ENCODE measurements around the gene ZNFX1.

ZNFX1 gene

GRCh38 chr20:49292010-49292409, 14.2 kb upstream of the ZNFX1 start:
- no peak for DNase-seq (ENCODE audit: low read depth)

- DNase-seq (ENCODE audit: low read depth) = no peak
Measured at GRCh38 chr20:49291200-49291599, 13.3 kb upstream of the ZNFX1 start.

- DNase-seq (ENCODE audit: low read depth) = no peak
Measured at GRCh38 chr20:49290608-49291191, 12.8 kb upstream of the ZNFX1 start.

DNA sequence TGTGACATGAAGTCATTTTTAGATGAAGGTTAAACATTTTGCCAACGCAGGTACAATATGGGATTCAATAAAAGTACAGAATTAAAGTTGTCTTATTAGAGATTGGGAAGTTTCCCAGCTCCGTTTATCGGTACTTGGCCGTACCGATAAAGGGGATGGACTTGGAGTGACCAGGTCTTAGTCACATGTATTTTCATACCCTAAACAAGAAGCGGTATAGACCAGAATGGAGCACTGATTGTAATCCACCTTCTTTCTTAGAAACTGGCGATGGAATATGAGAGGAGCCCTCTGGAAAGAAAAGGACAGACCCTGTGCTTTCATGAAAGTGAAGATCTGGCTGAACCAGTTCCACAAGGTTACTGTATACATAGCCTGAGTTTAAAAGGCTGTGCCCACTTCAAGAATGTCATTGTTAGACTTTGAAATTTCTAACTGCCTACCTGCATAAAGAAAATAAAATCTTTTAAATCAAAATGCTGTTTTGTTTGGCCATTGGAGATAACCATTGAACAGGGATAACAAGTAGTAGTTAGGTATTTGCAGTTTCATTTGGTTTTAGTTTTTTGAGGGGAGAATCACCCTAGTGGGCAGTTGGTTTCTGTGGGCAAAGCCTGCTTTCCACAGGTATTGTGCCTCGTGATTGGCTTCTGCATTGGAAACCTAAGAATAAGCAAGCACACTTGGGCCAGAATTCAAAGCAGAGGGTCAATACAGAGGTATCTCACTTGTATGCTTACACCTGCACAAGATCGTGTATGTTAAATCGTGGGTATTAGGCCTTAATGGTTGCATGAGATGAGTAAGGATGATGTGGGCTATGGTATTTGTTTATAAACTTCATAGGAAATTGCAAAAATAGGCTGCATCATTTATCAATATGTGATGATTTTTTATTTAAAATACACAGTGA, 11.2 kb upstream of the ZNFX1 start:
- DNase-seq (ENCODE audit: low read depth) = no peak

GRCh38 chr20:49288250-49288751, 10.4 kb upstream of the ZNFX1 start:
- DNase-seq (ENCODE audit: low read depth) = no peak

- no peak for DNase-seq (ENCODE audit: low read depth)
Measured at GRCh38 chr20:49287555-49288249, 9.8 kb upstream of the ZNFX1 start.

- DNase-seq (ENCODE audit: low read depth) = no peak
Measured at GRCh38 chr20:49286689-49287551, 9.1 kb upstream of the ZNFX1 start.

DNA sequence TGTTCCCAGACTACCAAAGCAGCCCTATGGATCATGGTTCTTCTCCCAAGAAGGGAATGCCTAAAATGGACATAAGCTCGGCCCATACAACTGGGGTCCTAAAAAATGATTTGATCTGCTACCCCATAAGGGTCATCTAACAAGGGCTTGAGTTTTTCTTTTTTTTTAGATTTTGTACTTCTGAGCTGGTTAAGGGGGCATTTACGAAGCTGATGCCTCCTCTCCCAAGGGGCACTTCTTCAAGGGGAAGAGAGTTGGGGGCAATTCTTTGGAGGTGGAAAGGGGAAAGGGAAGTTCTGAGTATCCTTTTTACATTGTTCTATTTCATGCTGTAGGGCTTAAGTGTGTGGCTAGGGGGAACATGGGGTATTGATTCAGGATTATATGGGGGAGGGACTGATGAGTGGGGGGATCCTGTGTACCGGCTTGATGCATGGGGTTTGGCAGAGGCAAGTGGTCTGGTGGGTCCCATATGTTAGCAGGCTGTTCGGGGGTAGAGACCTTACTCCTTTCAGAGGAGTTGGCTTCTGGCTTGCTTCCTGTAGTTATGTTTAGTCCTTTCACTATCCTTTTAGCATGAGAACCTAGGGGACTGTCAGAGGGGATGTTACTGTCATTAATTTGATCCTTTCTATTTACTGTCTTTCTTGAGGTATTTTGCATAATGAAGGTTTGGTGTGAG, 8.1 kb upstream of the ZNFX1 start:
- DNase-seq (ENCODE audit: low read depth) = no peak

DNA sequence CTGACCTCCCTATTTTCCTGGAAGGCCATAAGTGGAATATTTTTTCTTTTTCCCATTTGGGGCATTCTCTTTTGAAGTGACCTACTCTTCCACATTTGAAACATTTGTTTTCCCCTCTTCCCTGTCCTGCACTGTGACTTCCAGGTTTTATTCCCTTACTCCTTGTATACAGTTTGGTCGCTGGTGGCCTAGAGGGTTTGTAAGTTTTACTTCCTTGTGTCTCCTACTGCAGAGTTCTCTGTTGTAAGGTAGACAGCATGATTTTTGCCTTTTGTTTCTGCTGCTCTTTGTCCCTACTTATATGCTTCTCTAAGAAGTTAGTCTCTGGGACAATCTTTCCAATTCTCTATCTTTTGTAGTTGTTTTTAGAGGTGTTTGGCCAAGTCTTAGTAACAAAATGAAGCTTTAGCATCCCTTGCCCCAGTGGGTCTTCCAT, 7.4 kb upstream of the ZNFX1 start:
- no peak for DNase-seq (ENCODE audit: low read depth)

- no peak for DNase-seq (ENCODE audit: low read depth)
Measured at GRCh38 chr20:49284818-49285217, 7.0 kb upstream of the ZNFX1 start.

DNA sequence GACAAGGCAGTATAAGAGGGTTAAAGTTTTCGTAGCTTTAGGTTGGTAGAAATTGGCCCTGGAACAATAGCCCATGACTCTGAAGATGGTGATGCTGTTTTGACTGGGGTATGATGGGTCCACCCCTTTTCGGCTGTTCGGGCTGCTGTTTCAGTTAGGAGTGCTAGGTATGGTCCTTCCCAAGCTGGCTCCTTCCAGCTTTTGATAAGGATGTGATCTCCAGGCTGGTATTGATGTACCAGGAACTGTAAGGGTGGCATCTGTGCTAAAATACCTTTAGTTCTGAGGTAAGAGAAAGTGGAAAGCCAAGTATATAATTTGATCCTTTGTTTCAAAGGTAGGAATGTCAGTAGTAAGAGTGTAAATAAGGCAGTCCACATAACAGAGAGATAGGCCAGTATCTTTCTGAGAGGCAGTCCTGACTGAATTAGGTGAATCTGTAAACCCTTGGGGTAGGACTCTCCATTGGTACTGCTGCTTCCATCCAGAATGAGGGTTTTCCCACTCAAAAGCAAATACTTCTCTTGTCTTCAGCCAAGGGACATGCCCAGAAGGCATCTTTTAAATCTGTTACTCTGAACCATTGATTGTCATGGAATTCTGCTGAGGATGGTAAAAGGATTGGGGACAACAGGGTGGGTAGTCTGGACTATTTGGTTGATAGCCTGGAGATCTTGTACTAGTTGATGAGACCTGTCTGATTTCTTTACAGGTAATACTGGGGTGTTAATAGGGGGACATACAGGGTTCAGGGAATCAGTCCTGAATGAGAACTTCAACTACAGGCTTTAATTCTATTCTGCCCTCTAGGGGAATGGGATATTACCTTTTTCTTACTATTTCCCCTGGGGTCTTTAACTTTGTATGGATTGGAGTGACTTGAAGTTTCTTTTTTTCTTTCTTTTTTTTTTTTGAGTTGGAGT, 6.1 kb upstream of the ZNFX1 start:
- no peak for DNase-seq (ENCODE audit: low read depth)

- no peak for DNase-seq (ENCODE audit: low read depth)
Measured at GRCh38 chr20:49283176-49283702, 5.4 kb upstream of the ZNFX1 start.

GRCh38 chr20:49282584-49283171, 4.8 kb upstream of the ZNFX1 start:
- DNase-seq (ENCODE audit: low read depth) = no peak

GRCh38 chr20:49281913-49282467, 4.1 kb upstream of the ZNFX1 start:
- no peak for DNase-seq (ENCODE audit: low read depth)

GRCh38 chr20:49281059-49281912, 3.4 kb upstream of the ZNFX1 start:
- no peak for DNase-seq (ENCODE audit: low read depth)

- no peak for DNase-seq (ENCODE audit: low read depth)
Measured at GRCh38 chr20:49280463-49281058, 2.7 kb upstream of the ZNFX1 start.

DNA sequence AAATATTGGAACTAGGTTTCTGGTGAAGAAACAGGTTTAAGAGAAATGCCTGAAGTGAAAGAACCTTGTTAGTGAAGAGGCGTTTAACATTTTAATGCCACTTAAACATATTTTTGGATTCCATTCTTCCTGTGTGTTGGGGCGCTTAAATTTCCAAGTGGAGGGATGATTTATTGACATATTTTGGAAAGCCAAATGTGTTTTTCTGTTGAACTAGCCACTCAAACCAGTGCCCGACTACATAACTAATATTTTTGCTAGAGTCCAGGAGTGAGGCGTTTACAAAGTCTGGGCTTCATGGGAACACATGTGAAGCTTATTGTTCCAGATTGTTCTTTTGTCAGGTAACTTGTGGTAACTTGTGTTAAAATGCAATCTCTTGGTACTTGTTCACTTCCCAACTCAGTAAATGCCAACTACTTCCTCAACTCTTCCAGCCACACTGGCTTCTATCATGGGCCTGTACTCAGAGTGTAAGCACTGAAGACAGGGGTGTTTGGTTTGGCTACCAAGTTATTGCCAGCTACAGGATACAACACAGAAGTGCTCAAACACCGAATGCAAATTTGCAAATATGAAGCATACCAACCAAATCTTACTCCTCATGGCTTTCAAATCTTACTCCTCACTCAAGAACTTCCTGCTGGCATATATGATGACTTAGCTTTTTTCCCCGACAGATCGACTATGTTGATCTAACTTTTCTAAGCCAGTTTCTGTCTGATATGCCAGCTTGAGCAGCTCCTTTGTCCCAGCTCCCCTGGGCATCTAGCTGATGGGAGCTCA, 2.0 kb upstream of the ZNFX1 start:
- DNase-seq (ENCODE audit: low read depth) = no peak
